SK-N-SH (cell line): Measurements from ENCODE around the gene ZFX. TPM values are rescaled to one million over a fixed set of nuclear protein-coding genes. Genes with fewer than 3 reads are reported as not detected.

Source experiments
- CTCF ChIA-PET: fragments of 300-600, 350-600 bp; formaldehyde crosslinking; extraction: SDS; loops from one replicate; lab custom pipeline; 2021; lab: Yijun Ruan, JAX
- POLR2A ChIA-PET: fragments of 350-600 bp; sonication (Branson Sonifier 250); formaldehyde crosslinking; extraction: SDS; loops from one replicate; lab custom pipeline; 2020; ENCODE audit warnings: antibody characterized with exemption, inconsistent platforms; lab: Yijun Ruan, JAX
- DNase-seq: peaks from one replicate; pipeline ENCODE4 v3.0.0; 2012
- H2AFZ ChIP-seq: fragments of 200-600 bp; sonication (generic); 2 replicates; pipeline ENCODE4 v1.8.1; 2016; ENCODE audit warnings: antibody characterized with exemption, mild to moderate bottlenecking, low read depth
- H3F3A ChIP-seq: fragments of 200-600 bp; sonication (generic); replicated peaks from 2 replicates; pipeline ENCODE3; 2016; ENCODE audit warnings: antibody characterized with exemption, mild to moderate bottlenecking; ENCODE audit not compliant: insufficient read depth
- H3K27ac ChIP-seq, 2 experiments: fragments of 200-500 bp in 1 of 2; fragments of 200-600 bp in 1 of 2; sonication (Bioruptor generic) in 1 of 2; sonication (generic), shearing (Covaris generic) in 1 of 2; 2 replicates each; pipeline versions ENCODE4 v1.5.1 to v1.6.1; 2014 to 2016; ENCODE audit warnings: low read depth in 2 of 2, inconsistent platforms in 1 of 2, low read length in 1 of 2, mild to moderate bottlenecking in 1 of 2, mixed read lengths in 1 of 2
- H3K27me3 ChIP-seq: fragments of 200-600 bp; sonication (generic), shearing (Covaris generic); 2 replicates; pipeline ENCODE4 v1.6.1; 2016; ENCODE audit warnings: mixed run types; ENCODE audit not compliant: insufficient read depth
- H3K36me3 ChIP-seq, 2 experiments: fragments of 200-500 bp in 1 of 2; fragments of 200-600 bp in 1 of 2; sonication (Bioruptor generic) in 1 of 2; sonication (generic) in 1 of 2; replicated peaks in 1 of 2; 2 replicates each; pipeline versions ENCODE3 to v1.5.1; 2014 to 2016; ENCODE audit warnings: low read length in 1 of 2, mild to moderate bottlenecking in 1 of 2; ENCODE audit not compliant: insufficient read depth in 2 of 2, control insufficient read depth in 1 of 2
- H3K4me1 ChIP-seq, 2 experiments: fragments of 200-500 bp in 1 of 2; fragments of 200-600 bp in 1 of 2; sonication (Bioruptor generic) in 1 of 2; sonication (generic), shearing (Covaris generic) in 1 of 2; 2 replicates each; pipeline versions ENCODE4 v1.5.1 to v1.6.1; 2014 to 2016; ENCODE audit warnings: low read depth in 1 of 2, low read length in 1 of 2, mixed run types in 1 of 2; ENCODE audit not compliant: insufficient read depth in 2 of 2, control insufficient read depth in 1 of 2
- H3K4me2 ChIP-seq: fragments of 200-600 bp; sonication (generic), shearing (Covaris generic); 2 replicates; pipeline ENCODE4 v1.6.1; 2017; ENCODE audit warnings: mixed run types
- H3K4me3 ChIP-seq, 2 experiments: fragments of 200-500 bp in 1 of 2; fragments of 200-600 bp in 1 of 2; sonication (Bioruptor generic) in 1 of 2; sonication (generic), shearing (Covaris generic) in 1 of 2; 2 replicates each; pipeline versions ENCODE4 v1.5.1 to v1.8.1; 2014 to 2016; ENCODE audit warnings: low read depth in 2 of 2, inconsistent platforms in 1 of 2, low read length in 1 of 2, mild to moderate bottlenecking in 1 of 2, mixed read lengths in 1 of 2, moderate library complexity in 1 of 2
- H3K79me2 ChIP-seq: fragments of 200-600 bp; sonication (generic); 2 replicates; pipeline ENCODE4 v1.8.1; 2017; ENCODE audit warnings: mild to moderate bottlenecking; ENCODE audit not compliant: insufficient read depth
- H3K9ac ChIP-seq: fragments of 200-600 bp; sonication (generic); 2 replicates; pipeline ENCODE4 v1.6.1; 2017; ENCODE audit warnings: mixed run types
- H3K9me2 ChIP-seq: fragments of 200-600 bp; sonication (generic); 2 replicates; pipeline ENCODE4 v1.6.1; 2017; ENCODE audit warnings: mixed run types
- H3K9me3 ChIP-seq: fragments of 200-600 bp; sonication (generic); 2 replicates; pipeline ENCODE4 v1.6.1; 2017; ENCODE audit warnings: mixed run types, mild to moderate bottlenecking, moderate library complexity
- H4K20me1 ChIP-seq: fragments of 200-600 bp; sonication (generic); 2 replicates; pipeline ENCODE4 v1.6.1; 2017; ENCODE audit warnings: mild to moderate bottlenecking, mixed run types; ENCODE audit not compliant: insufficient read depth
- FOXM1 ChIP-seq: IDR thresholded peaks from 2 replicates; pipeline ENCODE4 v1.4.0; 2012; ENCODE audit warnings: low read depth, mild to moderate bottlenecking
- IRF3 ChIP-seq: fragments of 150-350 bp; IDR thresholded peaks from 2 replicates; pipeline ENCODE4 v1.6.1; 2016; ENCODE audit warnings: mild to moderate bottlenecking, low read depth, low read length
- JUND ChIP-seq: IDR thresholded peaks from 2 replicates; pipeline ENCODE4 v1.4.0; 2012
- MEF2A ChIP-seq: IDR thresholded peaks from 2 replicates; pipeline ENCODE4 v1.4.0; 2012; ENCODE audit warnings: low read depth, borderline replicate concordance
- NRF1 ChIP-seq: IDR thresholded peaks from 2 replicates; pipeline ENCODE4 v1.6.1; 2012; ENCODE audit warnings: low read depth, mild to moderate bottlenecking, low read length
- PBX3 ChIP-seq: IDR thresholded peaks from 2 replicates; pipeline ENCODE4; 2012
- REST ChIP-seq: IDR thresholded peaks from 2 replicates; pipeline ENCODE4 v1.6.1; 2012; ENCODE audit warnings: mild to moderate bottlenecking, low read depth, low read length, moderate library complexity
- RFX5 ChIP-seq: IDR thresholded peaks from 2 replicates; pipeline ENCODE4 v1.6.1; 2012; ENCODE audit warnings: mild to moderate bottlenecking, improper control_type of control experiment, low read length
- RXRA ChIP-seq: IDR thresholded peaks from 2 replicates; pipeline ENCODE4 v1.4.0; 2012; ENCODE audit warnings: low read depth, mild to moderate bottlenecking, borderline replicate concordance
- SIN3A ChIP-seq: IDR thresholded peaks from 2 replicates; pipeline ENCODE4 v1.6.1; 2012; ENCODE audit warnings: low read depth, mild to moderate bottlenecking, low read length, moderate library complexity, borderline replicate concordance
- TAF1 ChIP-seq: IDR thresholded peaks from 2 replicates; pipeline ENCODE4 v1.6.1; 2012; ENCODE audit warnings: low read depth, mild to moderate bottlenecking, low read length, moderate library complexity, borderline replicate concordance
- TEAD4 ChIP-seq: IDR thresholded peaks from 2 replicates; pipeline ENCODE4 v1.4.0; 2012; ENCODE audit warnings: mild to moderate bottlenecking, borderline replicate concordance; ENCODE audit not compliant: insufficient read depth
- USF2 ChIP-seq: fragments of 150-350 bp; IDR thresholded peaks from 2 replicates; pipeline ENCODE4 v1.6.1; 2017; ENCODE audit warnings: antibody characterized with exemption, low read length, low read depth, borderline replicate concordance
- YY1 ChIP-seq: IDR thresholded peaks from 2 replicates; pipeline ENCODE4 v1.4.0; 2012; ENCODE audit warnings: low read depth, mild to moderate bottlenecking
- WGBS: methylation state at CpG from one replicate; pipeline ENCODE4 v1.1.6; 2017; ENCODE audit warnings: low lambda C conversion rate; 5-methylcytosine and 5-hydroxymethylcytosine counted together
- polyA plus RNA-seq, 3 experiments: library from polyadenylated mRNA; depleted of rRNA; stranded (reverse); fragments of >200 nt; gene quantifications; 2 replicates each; pipeline ENCODE4 v1.2.3, GENCODE V29; 2012

Gene ZFX
- polyA plus RNA-seq, 1 of the 3 experiments (the other 2 are of a cell fraction) = 9.0 TPM

- TF ChIP-seq REST (no peak), SIN3A (no peak), JUND (no peak)
Measured at GRCh38 chrX:24210190-24210589, 60.7 kb downstream of the ZFX start (continued).

- Histone ChIP-seq H3K36me3 (peaks cover 49 to 52% of the 10 kb centered on the region in 2 experiments), H3K79me2 (peaks cover 10% of the 10 kb centered on the region; the same call in 1 of the 2 replicates), H3K9me3 (no peaks in the 10 kb centered on the region), H3K27ac (no peak overlapping the region), H3F3A (peaks cover 11% of the 10 kb centered on the region), H2AFZ (no peak overlapping the region), H3K27me3 (no peaks in the 10 kb centered on the region), H3K4me1 (no peaks in the 10 kb centered on the region), H4K20me1 (0 out of 2 replicates have a peak, but pooled peaks cover 4% of the 10 kb centered on the region), H3K9me2 (no peaks in the 10 kb centered on the region), H3K4me3 (no peak overlapping the region), H3K9ac (no peak overlapping the region), H3K4me2 (no peak overlapping the region)
- WGBS = 88% methylated on average over 4 of the region's 4 CpGs
- TF ChIP-seq USF2 (no peak), JUND (no peak), TAF1 (no peak), IRF3 (no peak), RXRA (no peak), FOXM1 (no peak), YY1 (no peak), MEF2A (no peak), TEAD4 (no peak), PBX3 (no peak), SIN3A (no peak), RFX5 (no peak), NRF1 (no peak)
- ChIA-PET CTCF (no interaction called here), POLR2A (no interaction called here)
- no peak for DNase-seq
Measured at GRCh38 chrX:24214568-24214967, 65.0 kb downstream of the ZFX start.
